Transverse colon (tissue), 4 donors: ENCODE results near the gene ZPBP. TPM values are rescaled to one million over a fixed set of nuclear protein-coding genes. Genes with fewer than 3 reads are reported as not detected.

Experiments
- DNase-seq: peaks from one replicate; pipeline ENCODE4 v3.0.0-alpha.2; 2019
- H3K27ac ChIP-seq, 4 donors: fragments of 200-600 bp; sonication (generic); 2 replicates each; pipeline ENCODE4 v1.5.1; 2016 to 2018; ENCODE audit warnings: inconsistent platforms in 4 of 4
- H3K27me3 ChIP-seq: fragments of 200-600 bp; sonication (generic); 2 replicates; pipeline ENCODE4 v1.5.1; 2017; ENCODE audit warnings: inconsistent platforms
- H3K36me3 ChIP-seq, 4 donors: fragments of 200-600 bp; sonication (generic); 2 replicates each; pipeline ENCODE4 v1.5.1; 2017 to 2019; ENCODE audit warnings: inconsistent platforms in 4 of 4
- H3K4me1 ChIP-seq, 4 donors: fragments of 200-600 bp; sonication (generic); 2 replicates each; pipeline ENCODE4 v1.5.1; 2017 to 2020; ENCODE audit warnings: inconsistent platforms in 4 of 4
- H3K4me3 ChIP-seq, 4 donors: fragments of 200-600 bp; sonication (generic); 1 replicate in 1 of 4; 2 replicates in 3 of 4; pipeline versions ENCODE4 v1.5.1 to v1.6.1; 2017 to 2019; ENCODE audit warnings: inconsistent platforms in 4 of 4
- H3K9me3 ChIP-seq, 2 donors: fragments of 200-600 bp; sonication (generic); 2 replicates each; pipeline ENCODE4 v1.5.1; 2017 to 2019; ENCODE audit warnings: inconsistent platforms in 2 of 2
- EP300 ChIP-seq: sonication (generic); formaldehyde crosslinking; IDR thresholded peaks from one replicate; pipeline ENCODE4 v1.6.1; 2017; ENCODE audit warnings: antibody characterized with exemption, low read depth
- POLR2A ChIP-seq: fragments of 450-650 bp; IDR thresholded peaks from one replicate; pipeline ENCODE4 v1.6.1; 2016; ENCODE audit warnings: antibody characterized with exemption, mild to moderate bottlenecking, moderate library complexity
- POLR2AphosphoS5 ChIP-seq, 3 donors: sonication (generic); formaldehyde crosslinking; IDR thresholded peaks; one replicate each; pipeline ENCODE4 v1.6.1; 2016; ENCODE audit warnings: antibody characterized with exemption in 3 of 3
- WGBS, 2 donors: methylation state at CpG; one replicate each; pipeline ENCODE4 v1.1.5; 2018; ENCODE audit warnings: low coverage in 1 of 2; 5-methylcytosine and 5-hydroxymethylcytosine counted together
- in situ Hi-C, 4 donors: fragments of 200-750 bp; cut with MboI; loops; one replicate each; pipeline versions ENCODE4 v1.15.0 to v1.15.1; 2017; ENCODE audit warnings: low sequenced_read_pairs in 3 of 4, low pct_ligation_motif_present in 1 of 4, low pct_unique_long_range_greater_than_20kb in 1 of 4
- intact Hi-C: fragments of 100-400 bp; cut with DNase I; formaldehyde crosslinking; loops from one replicate; pipeline ENCODE4 v1.15.1; 2023; ENCODE audit warnings: low total_unique reads
- total RNA-seq, 4 donors: library from RNA; depleted of rRNA; stranded (reverse); fragments of >200 nt; gene quantifications; one replicate each; pipeline ENCODE4 v1.1.0, GENCODE V29; 2016
- TF ChIP-seq, protein P1 (sequence below), 5 experiments: fragments of 200-600 bp in 3 of 5; fragments of 450-650 bp in 2 of 5; sonication (generic) in 3 of 5; IDR thresholded peaks; 1 replicate in 2 of 5; 2 replicates in 3 of 5; pipeline ENCODE4 v1.5.1; 2016 to 2017; ENCODE audit warnings: antibody characterized with exemption in 5 of 5, inconsistent platforms in 3 of 5, mild to moderate bottlenecking in 2 of 5, moderate library complexity in 1 of 5

Gene ZPBP
- total RNA-seq, 4 donors from 2014 or later = not detected

DNA sequence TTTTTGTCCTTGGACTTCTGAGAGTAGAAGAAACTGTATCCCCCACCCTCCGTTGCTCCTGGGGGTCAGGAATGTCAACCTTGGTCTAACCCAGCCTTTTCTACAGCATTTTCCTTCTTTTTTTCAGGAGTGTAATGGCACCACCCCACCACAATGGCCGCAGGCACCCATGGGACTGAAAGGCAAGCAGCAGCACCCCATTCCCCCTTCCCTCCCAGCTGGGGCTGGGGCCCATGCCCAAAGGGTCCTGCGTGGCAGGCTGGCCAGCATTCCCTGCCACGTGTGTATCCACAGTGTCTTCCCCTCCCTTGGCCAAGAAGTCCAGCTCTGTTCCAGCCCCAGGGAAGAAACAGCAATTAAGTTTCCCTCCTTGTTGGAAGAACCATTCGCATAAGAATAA lies 106.9 kb downstream of the ZPBP start:
- in situ Hi-C loops = no loop called here
- 80 to 82% methylated on average over 4 to 5 of the region's 5 CpGs for WGBS, 2 donors
- no peak for DNase-seq
- no peak overlapping the region for H3K4me3 ChIP-seq
- TF ChIP-seq POLR2A = no peak
- TF ChIP-seq, protein P1, sequence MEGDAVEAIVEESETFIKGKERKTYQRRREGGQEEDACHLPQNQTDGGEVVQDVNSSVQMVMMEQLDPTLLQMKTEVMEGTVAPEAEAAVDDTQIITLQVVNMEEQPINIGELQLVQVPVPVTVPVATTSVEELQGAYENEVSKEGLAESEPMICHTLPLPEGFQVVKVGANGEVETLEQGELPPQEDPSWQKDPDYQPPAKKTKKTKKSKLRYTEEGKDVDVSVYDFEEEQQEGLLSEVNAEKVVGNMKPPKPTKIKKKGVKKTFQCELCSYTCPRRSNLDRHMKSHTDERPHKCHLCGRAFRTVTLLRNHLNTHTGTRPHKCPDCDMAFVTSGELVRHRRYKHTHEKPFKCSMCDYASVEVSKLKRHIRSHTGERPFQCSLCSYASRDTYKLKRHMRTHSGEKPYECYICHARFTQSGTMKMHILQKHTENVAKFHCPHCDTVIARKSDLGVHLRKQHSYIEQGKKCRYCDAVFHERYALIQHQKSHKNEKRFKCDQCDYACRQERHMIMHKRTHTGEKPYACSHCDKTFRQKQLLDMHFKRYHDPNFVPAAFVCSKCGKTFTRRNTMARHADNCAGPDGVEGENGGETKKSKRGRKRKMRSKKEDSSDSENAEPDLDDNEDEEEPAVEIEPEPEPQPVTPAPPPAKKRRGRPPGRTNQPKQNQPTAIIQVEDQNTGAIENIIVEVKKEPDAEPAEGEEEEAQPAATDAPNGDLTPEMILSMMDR (IDR thresholded peaks at IDR 0.05) = no peak
- no peak for TF ChIP-seq EP300
- TF ChIP-seq POLR2AphosphoS5 (IDR thresholded peaks at IDR 0.05) = no peak
- H3K4me1 ChIP-seq = no peaks in the 10 kb centered on the region
- H3K9me3 ChIP-seq = peaks cover 0 to 6% of the 10 kb centered on the region in 2 donors
- H3K36me3 ChIP-seq = no peaks in the 10 kb centered on the region
- H3K27ac ChIP-seq = no peak overlapping the region
- no peaks in the 10 kb centered on the region for H3K27me3 ChIP-seq
- intact Hi-C loops = no loop called here

DNA sequence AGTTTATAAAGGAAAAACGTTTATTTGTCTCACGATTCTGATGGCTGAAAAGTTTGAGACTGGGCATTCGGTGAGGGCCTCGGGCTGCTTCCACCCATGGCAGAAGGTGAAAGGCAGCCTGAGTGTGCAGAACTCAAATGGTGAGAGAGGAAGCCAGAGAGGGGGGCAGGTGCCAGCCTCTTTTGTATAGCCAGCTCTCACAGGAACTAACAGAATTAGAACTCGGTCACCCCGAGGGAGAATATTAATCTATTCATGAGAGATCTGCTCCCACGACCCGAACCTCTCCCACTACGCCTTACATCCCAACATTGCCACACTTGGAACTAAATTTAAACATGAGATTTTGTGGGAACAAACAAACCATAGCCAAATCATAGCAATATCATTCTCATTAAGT lies 112.6 kb downstream of the ZPBP start:
- Histone ChIP-seq H3K36me3 (no peaks in the 10 kb centered on the region), H3K4me3 (no peak overlapping the region), H3K27me3 (no peaks in the 10 kb centered on the region), H3K4me1 (no peaks in the 10 kb centered on the region), H3K27ac (no peak overlapping the region), H3K9me3 (no peaks in the 10 kb centered on the region)
- in situ Hi-C loops = no loop called here
- TF ChIP-seq POLR2A (no peak), EP300 (no peak), POLR2AphosphoS5 (IDR thresholded peaks at IDR 0.05) (no peak)
- TF ChIP-seq, protein P1 (IDR thresholded peaks at IDR 0.05) = no peak
- intact Hi-C loops = no loop called here
- WGBS, 2 donors = 82 to 83% methylated on average over 9 of the region's 9 CpGs
- DNase-seq = no peak

DNA sequence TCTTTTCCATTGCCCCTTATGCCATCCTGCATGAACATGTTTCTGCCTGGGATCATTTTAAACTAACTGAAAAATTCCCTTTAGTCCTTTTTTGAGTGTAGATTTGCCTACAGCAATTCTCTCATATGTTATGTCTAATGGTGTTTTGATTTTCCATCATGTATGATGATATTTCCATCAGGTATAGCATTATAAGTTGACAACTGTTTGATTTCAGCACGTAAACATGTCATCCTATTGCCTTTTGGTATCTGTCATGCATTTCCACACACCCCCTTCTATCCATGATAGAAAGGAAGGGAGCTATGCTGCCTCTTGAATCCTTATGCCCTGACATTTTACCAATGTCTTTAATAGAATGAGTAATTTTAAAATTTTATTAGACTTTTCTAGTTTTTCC lies 116.8 kb downstream of the ZPBP start:
- intact Hi-C loops = no loop called here
- no peak overlapping the region for H3K4me3 ChIP-seq
- H3K36me3 ChIP-seq = no peaks in the 10 kb centered on the region
- no peak overlapping the region for H3K27ac ChIP-seq
- no peaks in the 10 kb centered on the region for H3K4me1 ChIP-seq
- TF ChIP-seq POLR2A = no peak
- TF ChIP-seq, protein P1 (IDR thresholded peaks at IDR 0.05) = no peak
- no peak for TF ChIP-seq EP300
- no peak for TF ChIP-seq POLR2AphosphoS5 (IDR thresholded peaks at IDR 0.05)
- H3K9me3 ChIP-seq = no peaks in the 10 kb centered on the region
- WGBS, 2 donors = 57% methylated on average over 1 of the region's 1 CpG; no CpG with 5 or more reads in 1 of the 2 donors
- H3K27me3 ChIP-seq = no peaks in the 10 kb centered on the region
- in situ Hi-C loops = no loop called here
- no peak for DNase-seq

DNA sequence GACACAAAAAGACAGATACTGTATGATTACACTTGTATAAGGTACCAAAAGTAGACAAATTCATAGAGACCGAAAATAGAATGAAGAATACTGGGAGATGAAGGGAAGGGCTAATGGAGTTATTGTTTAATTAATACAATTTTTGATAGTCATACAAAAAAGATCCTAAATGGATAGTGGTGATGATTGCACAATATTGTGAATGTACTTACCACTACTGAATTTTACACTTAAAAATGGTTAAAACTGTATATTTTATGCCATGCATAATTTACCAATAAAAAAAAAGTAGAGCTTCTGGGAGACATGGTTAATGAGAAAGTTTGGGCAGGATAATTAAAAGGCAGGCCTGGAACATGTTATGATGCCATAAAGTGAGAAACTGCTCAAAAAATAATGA lies 119.0 kb downstream of the ZPBP start:
- 44 to 95% methylated on average over 1 of the region's 1 CpG for WGBS, 2 donors
- no peak for TF ChIP-seq EP300
- TF ChIP-seq POLR2A = no peak
- TF ChIP-seq, protein P1 (IDR thresholded peaks at IDR 0.05) = no peak
- no peak for TF ChIP-seq POLR2AphosphoS5 (IDR thresholded peaks at IDR 0.05)
- in situ Hi-C loops = no loop called here
- intact Hi-C loops = no loop called here
- Histone ChIP-seq H3K9me3 (no peaks in the 10 kb centered on the region), H3K27me3 (no peaks in the 10 kb centered on the region), H3K4me3 (no peak overlapping the region), H3K4me1 (no peaks in the 10 kb centered on the region), H3K36me3 (no peaks in the 10 kb centered on the region), H3K27ac (no peak overlapping the region)
- DNase-seq = no peak
